PC-9 (cell line): ENCODE results near the gene BRCC3. TPM values are rescaled to one million over a fixed set of nuclear protein-coding genes. Genes with fewer than 3 reads are reported as not detected.
A peak's percentile ranks its signal among the peaks of the same experiment; 100 is the strongest.

ENCODE experiments used
- BruUV-seq: library from RNA; stranded (reverse); fragments of 400-500 nt; replicated peaks from 2 replicates; lab custom pipeline; 2021; lab: Mats Ljungman, UMichigan
- CTCF ChIA-PET: fragments of 300-600 bp; sonication (Branson Sonifier 250); formaldehyde crosslinking; loops from one replicate; lab custom pipeline; 2022; ENCODE audit warnings: antibody characterized with exemption; lab: Charles Lee
- POLR2A ChIA-PET: fragments of 300-600 bp; sonication (Branson Sonifier 250); formaldehyde crosslinking; loops from one replicate; lab custom pipeline; 2022; ENCODE audit warnings: antibody characterized with exemption; ENCODE audit not compliant: unreplicated experiment; lab: Charles Lee
- DNase-seq, 2 experiments: peaks; one replicate each; pipeline versions ENCODE4 v3.0.0 to v3.0.0-alpha.2; 2015 to 2022; ENCODE audit warnings: mixed read lengths in 1 of 2
- H2AFZ ChIP-seq: fragments of 200-600 bp; sonication (generic); 2 replicates; pipeline ENCODE4 v1.8.1; 2017; ENCODE audit warnings: antibody characterized with exemption
- H3F3A ChIP-seq: fragments of 200-600 bp; sonication (generic); 2 replicates; pipeline ENCODE4 v1.8.1; 2017; ENCODE audit warnings: antibody characterized with exemption, mild to moderate bottlenecking, low read depth; ENCODE audit not compliant: insufficient read depth
- H3K27ac ChIP-seq: fragments of 200-600 bp; sonication (generic); 2 replicates; pipeline ENCODE4 v1.6.1; 2016; ENCODE audit warnings: mixed run types
- H3K27me3 ChIP-seq: fragments of 200-600 bp; sonication (generic); 2 replicates; pipeline ENCODE4 v1.6.1; 2016; ENCODE audit warnings: low read depth, mixed run types; ENCODE audit not compliant: insufficient read depth
- H3K36me3 ChIP-seq: fragments of 200-600 bp; sonication (generic); 2 replicates; pipeline ENCODE4 v1.6.1; 2016; ENCODE audit warnings: low read depth, mixed run types
- H3K4me1 ChIP-seq: fragments of 200-600 bp; sonication (generic); replicated peaks from 2 replicates; pipeline ENCODE4 v1.6.1; 2016; ENCODE audit warnings: mixed run types; ENCODE audit not compliant: insufficient read depth
- H3K4me2 ChIP-seq: fragments of 200-600 bp; sonication (generic); 2 replicates; pipeline ENCODE4 v1.6.1; 2017; ENCODE audit warnings: mixed run types
- H3K4me3 ChIP-seq: fragments of 200-600 bp; sonication (generic); 2 replicates; pipeline ENCODE4 v1.6.1; 2016; ENCODE audit warnings: mixed run types
- H3K79me2 ChIP-seq: fragments of 200-600 bp; sonication (generic); 2 replicates; pipeline ENCODE4 v1.6.1; 2017; ENCODE audit warnings: low read depth, mixed run types
- H3K9me2 ChIP-seq: fragments of 200-600 bp; sonication (generic); 2 replicates; pipeline ENCODE4 v1.8.1; 2017; ENCODE audit warnings: mild to moderate bottlenecking; ENCODE audit not compliant: insufficient read depth
- H3K9me3 ChIP-seq: fragments of 200-600 bp; sonication (generic); 2 replicates; pipeline ENCODE4 v1.8.1; 2016; ENCODE audit warnings: low read depth; ENCODE audit not compliant: insufficient read depth
- H4K20me1 ChIP-seq: fragments of 200-600 bp; sonication (generic); 2 replicates; pipeline ENCODE4 v1.8.1; 2017; ENCODE audit not compliant: insufficient read depth
- EZH2 ChIP-seq: fragments of 200-600 bp; sonication (generic); IDR thresholded peaks from 2 replicates; pipeline ENCODE4 v1.8.0; 2017; ENCODE audit warnings: antibody characterized with exemption, low read depth
- intact Hi-C: fragments of 100-400 bp; cut with micrococcal nuclease; formaldehyde crosslinking; loops from one replicate; pipeline ENCODE4 v1.10.0; 2022; ENCODE audit not compliant: unreplicated experiment
- total RNA-seq: library from RNA; stranded (reverse); gene quantifications from 2 replicates; pipeline ENCODE4 v1.2.3, GENCODE V29; 2021
- TF ChIP-seq, protein P1 (sequence below): fragments of 200-600 bp; sonication (generic); conservative IDR thresholded peaks from 2 replicates; pipeline ENCODE4 v1.6.1; 2017; ENCODE audit warnings: mixed run types, antibody characterized with exemption, mild to moderate bottlenecking, moderate library complexity

The BRCC3 gene
- total RNA-seq, 1 experiment from 2014 or later = 52.0 TPM

- TF ChIP-seq EZH2 = no peak
- TF ChIP-seq, protein P1, sequence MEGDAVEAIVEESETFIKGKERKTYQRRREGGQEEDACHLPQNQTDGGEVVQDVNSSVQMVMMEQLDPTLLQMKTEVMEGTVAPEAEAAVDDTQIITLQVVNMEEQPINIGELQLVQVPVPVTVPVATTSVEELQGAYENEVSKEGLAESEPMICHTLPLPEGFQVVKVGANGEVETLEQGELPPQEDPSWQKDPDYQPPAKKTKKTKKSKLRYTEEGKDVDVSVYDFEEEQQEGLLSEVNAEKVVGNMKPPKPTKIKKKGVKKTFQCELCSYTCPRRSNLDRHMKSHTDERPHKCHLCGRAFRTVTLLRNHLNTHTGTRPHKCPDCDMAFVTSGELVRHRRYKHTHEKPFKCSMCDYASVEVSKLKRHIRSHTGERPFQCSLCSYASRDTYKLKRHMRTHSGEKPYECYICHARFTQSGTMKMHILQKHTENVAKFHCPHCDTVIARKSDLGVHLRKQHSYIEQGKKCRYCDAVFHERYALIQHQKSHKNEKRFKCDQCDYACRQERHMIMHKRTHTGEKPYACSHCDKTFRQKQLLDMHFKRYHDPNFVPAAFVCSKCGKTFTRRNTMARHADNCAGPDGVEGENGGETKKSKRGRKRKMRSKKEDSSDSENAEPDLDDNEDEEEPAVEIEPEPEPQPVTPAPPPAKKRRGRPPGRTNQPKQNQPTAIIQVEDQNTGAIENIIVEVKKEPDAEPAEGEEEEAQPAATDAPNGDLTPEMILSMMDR = no peak
- Histone ChIP-seq H3K4me1 (peaks cover 56% of the 10 kb centered on the region), H3K9me2 (no peaks in the 10 kb centered on the region)
These were observed 6.1 kb upstream of the BRCC3 start for GRCh38 chrX:155065035-155065734.

DNA sequence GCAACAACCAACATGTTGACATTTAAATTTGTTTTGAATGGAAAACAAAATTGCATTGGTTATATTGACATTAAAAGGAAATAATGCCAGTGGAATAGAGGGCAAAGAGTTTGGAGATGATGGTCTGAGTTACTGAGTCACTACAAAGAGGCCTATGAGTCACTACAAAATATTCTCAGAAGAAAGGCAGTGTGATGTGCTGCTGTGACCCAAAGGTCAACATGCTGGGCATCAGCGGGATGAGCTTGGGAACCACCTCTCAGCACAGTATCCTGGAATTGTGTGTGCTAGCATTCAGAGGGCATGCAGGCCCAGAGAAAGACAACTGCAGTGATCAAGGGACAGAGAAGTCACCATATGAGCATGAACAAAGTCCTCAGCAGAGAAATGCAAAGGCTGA, 3.1 kb upstream of the BRCC3 start:
- TF ChIP-seq EZH2 = no peak
- TF ChIP-seq, protein P1 = no peak
- H3K4me1 ChIP-seq = peaks cover 56% of the 10 kb centered on the region
- peak overlapping the region; percentile 0; the same call in 1 of the 2 replicates for H3K4me3 ChIP-seq
- no peaks in the 10 kb centered on the region for H3K9me2 ChIP-seq
- no peaks in the 10 kb centered on the region for H3K36me3 ChIP-seq
- BruUV-seq = TSS peak; percentile 2
- peak overlapping the region; percentile 74 for H3K27ac ChIP-seq
- H2AFZ ChIP-seq = no peak overlapping the region
- no peaks in the 10 kb centered on the region for H3K9me3 ChIP-seq
- H3K27me3 ChIP-seq = no peaks in the 10 kb centered on the region
- H3K79me2 ChIP-seq = peaks cover 61% of the 10 kb centered on the region
- no peaks in the 10 kb centered on the region for H4K20me1 ChIP-seq
- DNase-seq = peak; percentile 42 to 83
- POLR2A ChIA-PET = interaction anchor here (0.6 to 0.7 kb wide), 3 partner anchors 9 to 42 kb away, joined by 3 to 19 read pairs (median 3); partner anchors contain the start of gene FUNDC2
- H3F3A ChIP-seq = peaks cover 24% of the 10 kb centered on the region
- H3K4me2 ChIP-seq = peak overlapping the region; percentile 77
- intact Hi-C loops = no loop called here
- CTCF ChIA-PET = no interaction called here

More at GRCh38 chrX:155065035-155065734, 6.1 kb upstream of the BRCC3 start:
- no TSS peak for BruUV-seq
- no peaks in the 10 kb centered on the region for H4K20me1 ChIP-seq
- peak; percentile 47 to 88 for DNase-seq
- H3K4me2 ChIP-seq = peak overlapping the region; percentile 82
- peaks cover 24% of the 10 kb centered on the region for H3F3A ChIP-seq
- intact Hi-C loops = no loop called here
- CTCF ChIA-PET = interaction anchor here (0.7 kb wide), 1 partner anchor 567 kb away, joined by 3 read pairs; no protein-coding TSS in a partner anchor
- POLR2A ChIA-PET = interaction anchor here (0.7 to 1.0 kb wide), 3 partner anchors 39 to 330 kb away, joined by 3 to 9 read pairs (median 4); partner anchors contain the start of gene FUNDC2
- peak overlapping the region; percentile 88 for H3K27ac ChIP-seq
- H3K4me3 ChIP-seq = peak overlapping the region; percentile 50; the same call in 1 of the 2 replicates
- H3K36me3 ChIP-seq = no peaks in the 10 kb centered on the region
- no peak overlapping the region for H2AFZ ChIP-seq
- peaks cover 42% of the 10 kb centered on the region for H3K79me2 ChIP-seq
- H3K27me3 ChIP-seq = no peaks in the 10 kb centered on the region
- H3K9me3 ChIP-seq = no peaks in the 10 kb centered on the region

GRCh38 chrX:155069414-155069813, 1.9 kb upstream of the BRCC3 start:
- peak overlapping the region; percentile 77 for H3K4me2 ChIP-seq
- no peaks in the 10 kb centered on the region for H3K9me2 ChIP-seq
- H3K4me3 ChIP-seq = peak overlapping the region; percentile 67; the same call in 1 of the 2 replicates
- intact Hi-C loops = no loop called here
- no peaks in the 10 kb centered on the region for H3K9me3 ChIP-seq
- peak overlapping the region; percentile 74; the same call in 1 of the 2 replicates for H3K27ac ChIP-seq
- no peak for DNase-seq
- H2AFZ ChIP-seq = no peak overlapping the region
- ChIA-PET POLR2A (interaction anchor here (0.6 to 0.7 kb wide), 2 partner anchors 8 to 591 kb away, joined by 4 to 6 read pairs; no protein-coding TSS in a partner anchor), CTCF (no interaction called here)
- peaks cover 60% of the 10 kb centered on the region for H3K79me2 ChIP-seq
- H3K4me1 ChIP-seq = peaks cover 50% of the 10 kb centered on the region
- peaks cover 23% of the 10 kb centered on the region for H3F3A ChIP-seq
- H4K20me1 ChIP-seq = no peaks in the 10 kb centered on the region
- TF ChIP-seq EZH2 = no peak
- TF ChIP-seq, protein P1 = no peak
- no peaks in the 10 kb centered on the region for H3K27me3 ChIP-seq
- no peaks in the 10 kb centered on the region for H3K36me3 ChIP-seq
- no TSS peak for BruUV-seq
